ENCODE results near the gene KIF5A. TPM values are rescaled to one million over a fixed set of nuclear protein-coding genes. Genes with fewer than 3 reads are reported as not detected.
A peak's percentile ranks its signal among the peaks of the same experiment; 100 is the strongest.

The KIF5A gene
- total and polyA plus RNA-seq, 7 donors, result 0.01 to 0.21 (median 0.09) TPM; not detected in 1

GRCh38 chr12:57606821-57607220 is 57.0 kb downstream of the KIF5A start:
- Histone ChIP-seq H3K27me3 (ENCODE audit: insufficient read depth in 3 of 3, low read length in 2 of 3) (peaks cover 0 to 56% (median 25%) of the 10 kb centered on the region in 3 donors), H3K27ac (no peak overlapping the region), H3K4me3 (no peak overlapping the region), H3K4me1 (peaks cover 5% of the 10 kb centered on the region), H3K9me3 (no peaks in the 10 kb centered on the region), H3K36me3 (ENCODE audit: insufficient read depth in 1 of 2, low read depth in 1 of 2) (peaks cover 0 to 6% of the 10 kb centered on the region in 2 donors)
- peak in 1 of 2 donors; percentile 30 for DNase-seq
- intact Hi-C loops (cut with DNase I), result no loop called here
- 85 to 86% (median 85%) methylated on average over 10 to 11 of the region's 11 CpGs for WGBS, 3 donors
- TF ChIP-seq CTCF (IDR thresholded peaks at IDR 0.05), result no peak
- ATAC-seq, result no peak

- 75 to 85% (median 76%) methylated on average over 12 of the region's 12 CpGs for WGBS, 3 donors
- no peak for TF ChIP-seq CTCF (IDR thresholded peaks at IDR 0.05)
- no peaks in the 10 kb centered on the region for H3K9me3 ChIP-seq
- H3K4me1 ChIP-seq, result peaks cover 5% of the 10 kb centered on the region
- DNase-seq, result no peak
- no peak overlapping the region for H3K27ac ChIP-seq
- no peak overlapping the region for H3K4me3 ChIP-seq
- intact Hi-C loops (cut with DNase I), result no loop called here
- H3K27me3 ChIP-seq (ENCODE audit: insufficient read depth in 3 of 3, low read length in 2 of 3), result peaks cover 0 to 69% (median 30%) of the 10 kb centered on the region in 3 donors
- ATAC-seq, result no peak
- H3K36me3 ChIP-seq (ENCODE audit: insufficient read depth in 1 of 2, low read depth in 1 of 2), result no peaks in the 10 kb centered on the region
Observed at GRCh38 chr12:57607958-57608663, 58.3 kb downstream of the KIF5A start.

- DNase-seq (peak in 1 of 2 donors; percentile 45), ATAC-seq (no peak)
- 59 to 66% (median 63%) methylated on average over 19 of the region's 19 CpGs for WGBS, 3 donors
- peaks cover 5% of the 10 kb centered on the region for H3K4me1 ChIP-seq
- peak overlapping the region; percentile 70 for H3K4me3 ChIP-seq
- intact Hi-C loops (cut with DNase I), result no loop called here
- H3K36me3 ChIP-seq (ENCODE audit: insufficient read depth in 1 of 2, low read depth in 1 of 2), result no peaks in the 10 kb centered on the region
- no peak for TF ChIP-seq CTCF (IDR thresholded peaks at IDR 0.05)
- no peaks in the 10 kb centered on the region for H3K9me3 ChIP-seq
- H3K27me3 ChIP-seq (ENCODE audit: insufficient read depth in 3 of 3, low read length in 2 of 3), result peaks cover 0 to 79% (median 37%) of the 10 kb centered on the region in 3 donors
- peak overlapping the region; percentile 66 for H3K27ac ChIP-seq
Observed at GRCh38 chr12:57609101-57609780, 59.4 kb downstream of the KIF5A start.

- Histone ChIP-seq H3K27ac (peak overlapping the region; percentile 66), H3K4me1 (peaks cover 5% of the 10 kb centered on the region), H3K9me3 (no peaks in the 10 kb centered on the region), H3K4me3 (peak overlapping the region; percentile 70), H3K36me3 (ENCODE audit: insufficient read depth in 1 of 2, low read depth in 1 of 2) (no peaks in the 10 kb centered on the region), H3K27me3 (ENCODE audit: insufficient read depth in 3 of 3, low read length in 2 of 3) (peaks cover 0 to 76% (median 34%) of the 10 kb centered on the region in 3 donors)
- ATAC-seq (peak in 1 of 4 donors; percentile 39), DNase-seq (peak; percentile 32 to 70)
- WGBS, 3 donors, result 31 to 34% (median 32%) methylated on average over 33 to 34 of the region's 34 CpGs
- intact Hi-C loops (cut with DNase I), result no loop called here
- TF ChIP-seq CTCF (IDR thresholded peaks at IDR 0.05), result no peak
Observed at GRCh38 chr12:57609781-57610553, 60.1 kb downstream of the KIF5A start.
